Progenitor cell of endocrine pancreas (in vitro differentiated cells): Measurements from ENCODE around the gene TMEM120A. TPM values are rescaled to one million over a fixed set of nuclear protein-coding genes. Genes with fewer than 3 reads are reported as not detected.

ENCODE experiments used
- DNase-seq: peaks from one replicate; pipeline ENCODE4 v3.0.0; 2021; ENCODE audit warnings: low spot score; ENCODE audit not compliant: unreplicated experiment
- H3K27ac Mint-ChIP-seq: 2 replicates; pipeline ENCODE4 v1.8.0; 2021; ENCODE audit warnings: mild to moderate bottlenecking, moderate library complexity, mixed read lengths
- H3K27me3 Mint-ChIP-seq: 2 replicates; pipeline ENCODE4 v1.8.0; 2021; ENCODE audit warnings: mixed read lengths
- H3K36me3 Mint-ChIP-seq: 2 replicates; pipeline ENCODE4 v1.8.0; 2022; ENCODE audit warnings: mixed read lengths; ENCODE audit not compliant: insufficient read depth
- H3K4me1 Mint-ChIP-seq: 2 replicates; pipeline ENCODE4 v1.8.0; 2021; ENCODE audit warnings: low read depth, mixed read lengths
- H3K4me3 Mint-ChIP-seq: 2 replicates; pipeline ENCODE4 v1.8.0; 2021; ENCODE audit warnings: low read depth, mild to moderate bottlenecking, moderate library complexity, mixed read lengths
- H3K9me3 Mint-ChIP-seq: 2 replicates; pipeline ENCODE4 v1.8.0; 2021; ENCODE audit warnings: low read depth, mixed read lengths
- total RNA-seq: library from RNA; stranded (reverse); gene quantifications from 2 replicates; pipeline ENCODE4 v1.2.1, GENCODE V29; 2021
- TF ChIP-seq, protein P1 (sequence below): fragments of 200-600 bp; sonication (generic); IDR thresholded peaks from one replicate; pipeline ENCODE4 v1.5.0; 2021; ENCODE audit warnings: antibody characterized with exemption, mild to moderate bottlenecking; ENCODE audit not compliant: unreplicated experiment

The TMEM120A gene
- total RNA-seq, 1 donor from 2014 or later: 35.7 TPM

- Mint-ChIP-seq H3K4me1 (peaks cover 11% of the 10 kb centered on the region), H3K9me3 (no peaks in the 10 kb centered on the region), H3K27me3 (no peaks in the 10 kb centered on the region), H3K4me3 (no peak overlapping the region), H3K36me3 (peaks cover 23% of the 10 kb centered on the region), H3K27ac (peak overlapping the region; percentile 90)
- TF ChIP-seq, protein P1, sequence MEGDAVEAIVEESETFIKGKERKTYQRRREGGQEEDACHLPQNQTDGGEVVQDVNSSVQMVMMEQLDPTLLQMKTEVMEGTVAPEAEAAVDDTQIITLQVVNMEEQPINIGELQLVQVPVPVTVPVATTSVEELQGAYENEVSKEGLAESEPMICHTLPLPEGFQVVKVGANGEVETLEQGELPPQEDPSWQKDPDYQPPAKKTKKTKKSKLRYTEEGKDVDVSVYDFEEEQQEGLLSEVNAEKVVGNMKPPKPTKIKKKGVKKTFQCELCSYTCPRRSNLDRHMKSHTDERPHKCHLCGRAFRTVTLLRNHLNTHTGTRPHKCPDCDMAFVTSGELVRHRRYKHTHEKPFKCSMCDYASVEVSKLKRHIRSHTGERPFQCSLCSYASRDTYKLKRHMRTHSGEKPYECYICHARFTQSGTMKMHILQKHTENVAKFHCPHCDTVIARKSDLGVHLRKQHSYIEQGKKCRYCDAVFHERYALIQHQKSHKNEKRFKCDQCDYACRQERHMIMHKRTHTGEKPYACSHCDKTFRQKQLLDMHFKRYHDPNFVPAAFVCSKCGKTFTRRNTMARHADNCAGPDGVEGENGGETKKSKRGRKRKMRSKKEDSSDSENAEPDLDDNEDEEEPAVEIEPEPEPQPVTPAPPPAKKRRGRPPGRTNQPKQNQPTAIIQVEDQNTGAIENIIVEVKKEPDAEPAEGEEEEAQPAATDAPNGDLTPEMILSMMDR: no peak
- DNase-seq: no peak
Observed at GRCh38 chr7:75957021-75957736, 37.2 kb downstream of the TMEM120A start.

DNA sequence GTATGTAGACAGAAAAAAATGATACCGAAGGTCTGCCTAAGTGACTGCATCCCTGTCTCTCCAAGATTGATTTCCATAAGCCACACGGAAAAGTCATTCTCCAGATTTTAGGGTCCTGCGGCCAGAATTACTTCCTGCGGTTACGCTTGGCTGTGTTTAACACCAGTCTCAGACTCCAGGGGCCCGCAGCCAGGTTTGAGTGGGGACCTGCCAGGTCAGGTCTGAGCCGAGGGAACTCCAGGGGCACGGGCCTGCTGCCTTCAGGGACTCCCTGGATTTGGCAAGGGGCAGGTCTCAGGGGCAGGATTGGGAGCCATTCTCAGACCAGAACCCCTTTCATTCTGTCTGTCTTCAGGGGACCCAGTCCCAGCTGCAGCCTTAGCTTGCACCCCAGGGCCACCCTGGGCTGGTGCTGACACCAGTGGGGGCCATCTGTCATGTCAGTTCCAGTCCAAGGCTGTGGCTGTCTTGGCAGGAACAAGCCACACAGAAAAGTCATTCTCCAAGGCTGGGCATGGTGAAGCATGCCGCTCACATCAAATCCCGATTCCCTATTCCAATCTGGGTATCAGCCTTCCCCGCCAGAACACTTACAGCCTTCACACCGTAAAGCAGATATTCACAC is 39.0 kb downstream of the TMEM120A start:
- DNase-seq: no peak
- H3K4me1 Mint-ChIP-seq: peaks cover 11% of the 10 kb centered on the region
- TF ChIP-seq, protein P1: no peak
- H3K36me3 Mint-ChIP-seq: peaks cover 19% of the 10 kb centered on the region
- no peaks in the 10 kb centered on the region for H3K27me3 Mint-ChIP-seq
- H3K4me3 Mint-ChIP-seq: no peak overlapping the region
- H3K27ac Mint-ChIP-seq: peak overlapping the region; percentile 78
- no peaks in the 10 kb centered on the region for H3K9me3 Mint-ChIP-seq

DNA sequence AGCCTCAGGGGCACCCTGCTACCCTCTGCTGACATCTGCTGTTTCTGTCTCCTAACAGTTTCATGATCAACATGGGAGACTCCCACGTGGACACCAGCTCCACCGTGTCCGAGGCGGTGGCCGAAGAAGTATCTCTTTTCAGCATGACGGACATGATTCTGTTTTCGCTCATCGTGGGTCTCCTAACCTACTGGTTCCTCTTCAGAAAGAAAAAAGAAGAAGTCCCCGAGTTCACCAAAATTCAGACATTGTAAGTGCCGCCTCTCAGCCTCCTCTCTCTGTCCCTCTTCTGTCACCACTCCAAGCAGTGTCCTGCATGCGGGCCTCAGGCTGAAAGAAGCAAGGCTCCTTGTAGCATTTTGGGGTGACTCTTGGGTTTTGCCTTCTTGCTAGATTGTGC is 40.5 kb downstream of the TMEM120A start:
- DNase-seq: no peak
- Mint-ChIP-seq H3K4me1 (peaks cover 11% of the 10 kb centered on the region), H3K27me3 (no peaks in the 10 kb centered on the region), H3K36me3 (peaks cover 17% of the 10 kb centered on the region), H3K4me3 (no peak overlapping the region), H3K9me3 (no peaks in the 10 kb centered on the region), H3K27ac (peak overlapping the region; percentile 53)
- TF ChIP-seq, protein P1: no peak

GRCh38 chr7:75953431-75953830 is 41.0 kb downstream of the TMEM120A start:
- no peak overlapping the region for H3K4me3 Mint-ChIP-seq
- H3K9me3 Mint-ChIP-seq: no peaks in the 10 kb centered on the region
- no peaks in the 10 kb centered on the region for H3K27me3 Mint-ChIP-seq
- DNase-seq: no peak
- TF ChIP-seq, protein P1: no peak
- peaks cover 9% of the 10 kb centered on the region for H3K4me1 Mint-ChIP-seq
- H3K36me3 Mint-ChIP-seq: peaks cover 15% of the 10 kb centered on the region
- H3K27ac Mint-ChIP-seq: no peak overlapping the region

DNA sequence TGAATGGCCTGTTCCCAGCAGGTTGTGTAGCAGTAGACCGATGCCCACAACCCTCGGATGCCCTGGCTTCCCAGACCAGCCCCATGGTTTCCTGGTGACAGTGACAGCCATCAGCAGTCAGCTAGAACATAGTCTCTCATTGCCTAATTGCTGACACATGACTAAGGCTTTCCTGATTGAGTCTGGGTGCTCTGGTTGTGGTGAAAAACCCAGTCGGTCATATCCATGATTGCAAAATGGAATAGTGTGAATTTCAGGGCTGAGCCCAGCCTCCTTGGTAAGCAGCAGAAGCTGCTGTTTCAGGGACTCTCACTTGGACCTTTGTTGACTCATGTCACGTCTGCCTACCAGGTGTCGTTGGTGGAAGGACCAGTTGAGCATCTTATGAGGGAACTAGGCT is 42.9 kb downstream of the TMEM120A start:
- Mint-ChIP-seq H3K27me3 (no peaks in the 10 kb centered on the region), H3K4me1 (peaks cover 2% of the 10 kb centered on the region), H3K4me3 (no peak overlapping the region), H3K9me3 (no peaks in the 10 kb centered on the region), H3K27ac (no peak overlapping the region), H3K36me3 (peaks cover 11% of the 10 kb centered on the region)
- TF ChIP-seq, protein P1: no peak
- no peak for DNase-seq
